Right renal cortex interstitium (tissue), 3 donors: ENCODE data around the gene NAA50. TPM values are rescaled to one million over a fixed set of nuclear protein-coding genes. Genes with fewer than 3 reads are reported as not detected.

ENCODE experiments used
- DNase-seq, 3 donors: peaks; one replicate each; pipeline ENCODE4 v3.0.0-alpha.2; 2013; ENCODE audit warnings: low read depth in 3 of 3, low spot score in 2 of 3
- polyA plus RNA-seq, 3 donors: library from polyadenylated mRNA; unstranded; fragments of 120-200 nt; gene quantifications; one replicate each; pipeline ENCODE4 v1.2.1, GENCODE V29; 2013; ENCODE audit not compliant: insufficient read length in 3 of 3

Gene NAA50
- polyA plus RNA-seq, 3 donors = 140 to 145 (median 145) TPM

DNA sequence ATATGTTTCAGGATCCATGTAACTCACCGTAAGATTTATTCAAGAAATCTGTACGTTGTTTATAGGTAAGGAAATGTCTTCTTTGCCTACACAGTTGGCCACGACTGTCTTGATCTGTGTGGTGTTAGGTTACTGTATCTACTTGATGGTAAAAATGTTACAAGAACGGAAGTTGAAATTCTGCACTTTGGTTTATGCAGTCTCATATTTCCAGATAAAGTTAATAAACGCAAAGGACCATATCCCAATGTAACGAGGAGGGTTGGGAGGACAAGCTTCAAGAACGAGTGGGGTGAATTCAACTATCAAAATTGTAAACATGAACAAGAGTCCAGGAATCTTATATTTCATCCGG is 50.6 kb downstream of the NAA50 start:
- peak in 2 of 3 donors; percentile 31 to 32 for DNase-seq

DNA sequence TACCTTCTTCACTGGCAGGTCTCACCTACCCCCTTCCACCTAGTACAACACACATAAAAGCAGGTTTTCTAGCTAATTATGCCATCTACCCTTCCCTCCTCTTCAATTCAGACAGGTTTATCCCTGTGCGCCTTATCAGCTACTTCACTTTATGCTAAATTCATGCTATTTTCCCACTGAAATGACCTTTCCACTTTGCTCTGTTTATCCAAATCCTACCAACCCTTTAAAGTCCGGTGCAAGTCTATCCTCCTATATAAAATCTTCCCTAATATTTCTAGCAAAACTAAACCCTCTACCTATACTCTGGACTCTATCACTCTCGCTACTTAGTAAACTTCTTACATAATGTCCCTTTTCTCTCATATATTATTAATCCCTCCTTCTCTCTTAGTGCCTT is 55.6 kb downstream of the NAA50 start:
- no peak for DNase-seq

DNA sequence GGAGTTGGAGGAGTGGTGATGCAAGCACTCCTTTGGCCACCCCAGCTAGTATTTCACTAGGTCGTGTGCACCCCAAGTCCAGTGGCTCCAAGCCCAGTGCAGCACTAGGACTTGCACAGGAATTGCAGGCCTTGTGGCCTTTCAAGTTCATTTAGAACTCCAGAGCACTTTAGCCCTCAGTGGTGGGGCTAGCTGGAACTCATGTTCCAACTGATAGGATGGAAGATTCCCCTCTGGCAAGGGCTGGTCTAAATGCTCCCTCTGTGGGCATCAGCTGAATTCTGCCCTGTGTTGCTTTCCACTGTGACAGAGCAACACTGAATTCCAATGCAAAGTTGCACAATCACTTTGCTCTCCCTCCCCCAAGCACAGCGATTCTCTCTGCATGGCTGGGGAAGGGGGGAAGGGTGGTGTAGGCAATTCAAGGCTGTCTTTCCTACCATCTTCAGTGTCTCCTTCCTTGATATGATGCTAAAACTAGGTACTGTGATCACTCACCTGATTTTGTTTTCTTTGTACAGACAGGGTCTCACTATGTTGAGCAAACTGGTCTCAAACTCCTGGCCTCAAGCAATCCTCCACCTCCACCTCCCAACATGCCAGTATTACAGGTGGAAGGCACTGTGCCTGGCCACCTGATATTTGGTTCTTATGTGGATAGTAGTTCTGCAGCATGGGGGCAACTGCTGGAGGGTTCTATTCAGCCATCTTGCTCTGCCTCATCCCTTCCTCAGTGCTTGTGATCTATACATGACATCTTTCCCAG is 59.9 kb downstream of the NAA50 start:
- no peak for DNase-seq

DNA sequence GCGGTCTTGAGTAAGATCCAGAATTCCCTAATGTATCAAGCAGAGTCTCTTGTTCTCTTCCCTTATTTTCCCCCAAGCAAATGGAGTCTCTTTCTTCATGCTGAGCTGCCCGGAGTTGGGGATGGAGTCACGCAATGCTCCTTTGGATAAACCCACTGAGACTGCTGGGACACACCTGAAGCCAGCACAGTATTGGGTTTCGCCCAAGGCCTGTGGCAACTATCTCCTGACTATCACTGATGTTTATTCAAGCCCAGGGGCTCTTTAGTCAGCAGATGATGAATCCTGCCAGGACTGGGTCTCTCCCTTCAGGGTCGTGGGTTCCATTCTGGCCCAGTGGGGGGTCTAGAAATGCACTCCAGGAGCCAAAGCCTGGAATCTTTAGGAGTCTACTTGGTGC is 60.9 kb downstream of the NAA50 start:
- DNase-seq = no peak

DNA sequence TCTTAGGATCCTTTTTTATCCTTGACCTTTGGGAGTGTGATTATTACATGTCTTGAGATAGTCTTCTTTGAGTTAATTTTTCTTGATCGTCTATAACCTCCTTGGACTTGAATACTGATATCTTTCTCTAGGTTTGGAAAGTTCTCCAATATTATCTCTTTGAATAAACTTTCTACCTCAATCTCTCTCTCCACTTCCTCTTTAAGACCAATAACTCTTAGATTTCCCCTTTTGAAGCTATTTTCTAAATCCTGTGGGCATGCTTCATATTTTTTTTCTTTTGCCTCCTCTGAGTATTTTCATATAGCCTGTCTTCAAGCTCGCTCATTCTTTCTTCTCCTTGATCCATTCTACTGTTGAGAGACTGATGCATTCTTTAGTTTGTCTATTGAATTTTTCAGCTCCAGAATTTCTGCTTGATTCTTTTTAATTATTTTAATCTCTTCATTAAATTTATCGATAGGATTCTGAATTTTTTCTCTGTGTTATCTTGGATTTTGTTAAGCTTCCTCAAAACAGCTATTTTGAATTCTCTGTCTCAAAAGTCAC is 61.7 kb downstream of the NAA50 start:
- no peak for DNase-seq

DNA sequence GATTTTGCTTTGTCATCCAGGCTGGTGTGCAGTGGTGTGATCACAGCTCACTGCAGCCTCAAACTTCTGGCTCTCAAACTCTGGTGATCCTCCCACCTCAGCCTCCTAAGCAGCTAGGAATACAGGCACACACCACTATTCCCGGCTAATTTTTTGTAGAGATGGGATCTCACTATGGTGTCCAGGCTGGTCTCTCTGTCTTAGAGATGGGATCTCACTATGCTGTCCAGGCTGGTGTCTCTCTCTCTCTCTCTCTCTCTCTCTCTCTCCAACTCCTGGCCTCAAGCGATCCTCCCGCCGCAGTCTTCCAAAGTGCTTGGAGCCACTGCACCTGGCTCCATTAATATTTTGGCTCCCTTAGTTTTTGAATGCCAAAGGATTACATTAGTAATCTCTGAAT is 67.3 kb downstream of the NAA50 start:
- no peak for DNase-seq

DNA sequence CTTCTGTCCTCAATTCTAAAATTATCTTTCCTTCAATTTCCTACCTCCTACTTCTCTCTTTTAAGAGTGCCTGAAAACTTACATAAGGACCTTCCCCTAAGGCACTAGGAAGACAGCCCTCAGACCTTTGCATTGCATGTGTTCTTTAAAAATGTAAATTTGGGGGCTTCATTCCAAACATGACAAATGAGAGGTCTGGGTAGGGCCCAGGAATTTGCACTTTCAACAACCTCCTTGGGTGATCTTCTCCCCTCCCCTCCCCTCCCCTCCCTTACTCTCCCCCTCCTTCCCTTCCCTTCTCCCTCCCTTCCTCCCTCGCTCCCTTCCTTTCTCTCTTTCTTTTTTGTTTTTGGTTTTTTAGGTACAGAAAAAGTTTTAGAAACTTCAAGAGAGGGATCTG is 68.3 kb downstream of the NAA50 start:
- DNase-seq = no peak

DNA sequence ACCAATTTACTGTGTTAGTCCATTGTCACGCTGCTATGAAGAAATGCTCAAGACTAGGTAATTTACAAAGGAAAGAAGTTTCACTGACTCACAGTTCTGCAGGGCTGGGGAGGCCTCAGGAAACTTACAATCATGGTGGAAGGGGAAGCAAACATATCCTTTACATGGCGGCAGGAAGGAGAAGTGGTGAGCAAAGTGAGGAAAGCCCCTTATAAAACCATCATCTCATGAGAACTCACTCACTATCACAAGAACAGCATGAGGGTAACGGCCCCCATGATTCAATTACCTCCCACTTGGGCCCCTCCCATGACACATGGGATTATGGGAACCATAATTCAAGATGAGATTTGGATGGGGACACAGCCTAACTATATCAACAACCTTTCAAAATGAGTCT is 69.8 kb downstream of the NAA50 start:
- DNase-seq = no peak

DNA sequence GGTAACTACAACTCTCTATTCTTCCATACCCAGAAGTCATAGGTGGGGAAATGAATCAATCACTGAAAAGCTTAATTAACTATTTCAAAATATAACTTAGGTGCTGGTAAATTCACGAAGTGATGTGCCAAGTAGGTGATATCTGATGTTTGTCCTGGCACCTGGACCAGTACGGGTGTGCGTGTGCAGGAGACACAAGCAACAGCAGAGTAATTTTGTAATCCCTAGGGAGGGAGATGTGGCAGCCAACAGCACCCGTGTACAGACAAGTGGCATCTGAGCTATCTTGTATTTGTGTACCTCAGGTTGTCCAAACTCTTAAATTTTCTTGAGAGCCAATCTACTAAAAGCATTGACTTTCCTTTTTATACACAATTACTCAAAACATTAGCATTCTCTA is 72.5 kb downstream of the NAA50 start:
- DNase-seq = no peak

DNA sequence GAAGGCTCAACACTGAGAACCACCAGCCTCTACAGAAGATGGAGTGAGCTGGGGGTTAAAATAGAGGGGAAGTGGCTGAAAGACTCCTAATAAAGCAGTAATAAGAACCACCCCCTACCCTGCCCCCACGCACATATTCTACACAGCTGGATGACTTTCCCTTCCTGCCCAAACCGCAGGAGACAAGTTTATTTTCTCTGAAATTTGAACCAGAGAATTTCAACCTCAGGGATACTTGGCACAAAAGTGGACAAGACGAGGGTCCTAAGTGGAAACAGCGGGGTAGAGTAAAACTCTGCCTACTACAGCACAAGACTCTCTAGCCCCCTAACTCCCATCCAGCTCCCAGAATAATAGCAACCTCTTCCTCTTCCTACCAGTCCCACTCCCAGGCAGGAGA is 78.0 kb downstream of the NAA50 start:
- peak in 2 of 3 donors; percentile 51 to 59 for DNase-seq

Other genes with a start within 250 kb of the NAA50 start
- 10 to 100 TPM; 26.6 to 28.8 (median 27.5) TPM for gene SPICE1, start 231.1 kb downstream of the NAA50 start, polyA plus RNA-seq
- 1 to 10 TPM; 2.2 to 3.0 (median 2.6) TPM for gene SIDT1, start 213.7 kb downstream of the NAA50 start, polyA plus RNA-seq
- gene USF3, start 49.6 kb downstream of the NAA50 start, polyA plus RNA-seq = 10 to 100 TPM; 18.7 to 20.4 (median 19.0) TPM
- 100 to 1,000 TPM in 2 of 3 donors, 10 to 100 TPM in 1; 97.7 to 103 (median 103) TPM for gene ATP6V1A, start 786 bp upstream of the NAA50 start, polyA plus RNA-seq
- 10 to 100 TPM; 19.7 to 38.6 (median 24.1) TPM for gene GRAMD1C, start 92.5 kb upstream of the NAA50 start, polyA plus RNA-seq
- gene ZDHHC23, start 201.8 kb upstream of the NAA50 start, polyA plus RNA-seq = 10 to 100 TPM; 10.1 to 11.4 (median 10.8) TPM